Activated B cell treated with CpG ODN at 0.5 μM for 24 hours (primary cell): ENCODE data around the gene MTG1. TPM values are rescaled to one million over a fixed set of nuclear protein-coding genes. Genes with fewer than 3 reads are reported as not detected.

Experiments used
- ATAC-seq: fragments of 200-7000 bp; cut with Tn5 transposase; one replicate; pipeline ENCODE4 v1.10.0; 2021; ENCODE audit warnings: low read depth, mild to moderate bottlenecking, moderate library complexity
- CTCF ChIA-PET: fragments of 350-600 bp; sonication (Branson Sonifier 250); formaldehyde crosslinking; loops from one replicate; lab custom pipeline; 2021; ENCODE audit warnings: antibody characterized with exemption; lab: Charles Lee
- POLR2A ChIA-PET: fragments of 350-600 bp; sonication (Branson Sonifier 250); formaldehyde crosslinking; loops from one replicate; lab custom pipeline; 2021; ENCODE audit warnings: antibody characterized with exemption; lab: Charles Lee
- DNase-seq: peaks from one replicate; pipeline ENCODE4 v3.0.0; 2022
- H3K27ac Mint-ChIP-seq: one replicate; pipeline ENCODE4 v1.8.0; 2020; ENCODE audit warnings: mixed read lengths
- H3K27me3 Mint-ChIP-seq: one replicate; pipeline ENCODE4 v1.8.0; 2021; ENCODE audit warnings: mixed read lengths
- H3K36me3 Mint-ChIP-seq: one replicate; pipeline ENCODE4 v1.8.0; 2021; ENCODE audit warnings: low read depth, mixed read lengths
- H3K4me1 Mint-ChIP-seq: one replicate; pipeline ENCODE4 v1.8.0; 2021; ENCODE audit warnings: mixed read lengths
- H3K4me3 Mint-ChIP-seq: one replicate; pipeline ENCODE4 v1.8.0; 2020; ENCODE audit warnings: mild to moderate bottlenecking, mixed read lengths
- H3K9me3 Mint-ChIP-seq: one replicate; pipeline ENCODE4 v1.8.0; 2020; ENCODE audit warnings: mixed read lengths
- intact Hi-C: fragments of 100-400 bp; cut with micrococcal nuclease; formaldehyde crosslinking; loops from one replicate; pipeline ENCODE4 v1.15.1; 2024
- total RNA-seq: library from RNA; stranded (reverse); gene quantifications from 2 replicates; pipeline ENCODE4 v1.2.3, GENCODE V29; 2022
- TF ChIP-seq, protein P1 (sequence below): fragments of 200-600 bp; IDR thresholded peaks from one replicate; pipeline ENCODE4 v1.8.0; 2022; ENCODE audit warnings: antibody characterized with exemption, mild to moderate bottlenecking

Gene MTG1, protein sequence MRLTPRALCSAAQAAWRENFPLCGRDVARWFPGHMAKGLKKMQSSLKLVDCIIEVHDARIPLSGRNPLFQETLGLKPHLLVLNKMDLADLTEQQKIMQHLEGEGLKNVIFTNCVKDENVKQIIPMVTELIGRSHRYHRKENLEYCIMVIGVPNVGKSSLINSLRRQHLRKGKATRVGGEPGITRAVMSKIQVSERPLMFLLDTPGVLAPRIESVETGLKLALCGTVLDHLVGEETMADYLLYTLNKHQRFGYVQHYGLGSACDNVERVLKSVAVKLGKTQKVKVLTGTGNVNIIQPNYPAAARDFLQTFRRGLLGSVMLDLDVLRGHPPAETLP
- total RNA-seq, result 67.6 and 83.1 TPM in 2 replicates

DNA sequence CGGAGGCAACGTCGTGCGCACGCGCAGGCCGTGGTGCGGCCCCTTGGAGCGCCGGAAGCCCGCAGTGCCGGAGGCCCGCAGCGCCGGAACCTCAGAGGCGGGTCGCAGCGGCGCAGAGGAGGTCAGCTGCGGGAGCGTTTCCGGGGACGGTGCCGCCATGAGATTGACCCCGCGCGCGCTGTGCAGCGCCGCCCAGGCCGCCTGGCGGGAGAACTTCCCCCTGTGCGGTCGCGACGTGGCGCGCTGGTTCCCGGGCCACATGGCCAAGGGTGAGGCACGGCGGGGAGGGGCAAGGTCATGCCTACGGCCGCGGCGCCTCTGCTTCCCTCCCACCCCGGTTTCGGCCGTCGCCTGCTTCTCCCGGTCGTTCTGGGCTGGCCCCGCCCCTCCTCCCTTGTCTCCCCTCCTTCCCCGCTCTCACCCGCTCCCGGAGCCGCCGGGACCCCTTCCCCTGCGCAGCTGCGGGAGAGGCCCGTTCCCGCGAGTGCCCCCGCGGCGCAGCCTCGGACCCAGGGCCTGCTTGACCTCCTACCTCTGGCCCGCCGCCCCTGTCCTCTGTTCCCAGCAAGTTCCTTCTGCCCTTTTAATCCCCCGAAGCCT, at the start of gene MTG1:
TSS of gene MTG1 (plus strand) at position 94 of the 600 bp plus-strand sequence. CDS start at position 158, 64 bp downstream.
- intact Hi-C loops, result loop anchor here (1.0 to 2.0 kb wide), 6 partner anchors 15 to 127 kb away; partner anchors contain the start of genes ECHS1 and PAOX
- H3K36me3 Mint-ChIP-seq, result peaks cover 35% of the 10 kb centered on the region
- DNase-seq (peak; percentile 99), ATAC-seq (peak; percentile 65)
- H3K9me3 Mint-ChIP-seq, result no peaks in the 10 kb centered on the region
- POLR2A ChIA-PET, result interaction anchor here (1.0 to 1.8 kb wide), 6 partner anchors 12 to 37 kb away, joined by 3 to 9 read pairs (median 6); partner anchors contain the start of genes ECHS1, FUOM and PAOX
- H3K4me3 Mint-ChIP-seq, result peak within 1 kb of the TSS; percentile 88
- H3K27me3 Mint-ChIP-seq, result no peaks in the 10 kb centered on the region
- peak within 1 kb of the TSS; percentile 81 for H3K27ac Mint-ChIP-seq
- CTCF ChIA-PET, result no interaction called here
- H3K4me1 Mint-ChIP-seq, result peaks cover 62% of the 10 kb centered on the region
- TF ChIP-seq, protein P1, sequence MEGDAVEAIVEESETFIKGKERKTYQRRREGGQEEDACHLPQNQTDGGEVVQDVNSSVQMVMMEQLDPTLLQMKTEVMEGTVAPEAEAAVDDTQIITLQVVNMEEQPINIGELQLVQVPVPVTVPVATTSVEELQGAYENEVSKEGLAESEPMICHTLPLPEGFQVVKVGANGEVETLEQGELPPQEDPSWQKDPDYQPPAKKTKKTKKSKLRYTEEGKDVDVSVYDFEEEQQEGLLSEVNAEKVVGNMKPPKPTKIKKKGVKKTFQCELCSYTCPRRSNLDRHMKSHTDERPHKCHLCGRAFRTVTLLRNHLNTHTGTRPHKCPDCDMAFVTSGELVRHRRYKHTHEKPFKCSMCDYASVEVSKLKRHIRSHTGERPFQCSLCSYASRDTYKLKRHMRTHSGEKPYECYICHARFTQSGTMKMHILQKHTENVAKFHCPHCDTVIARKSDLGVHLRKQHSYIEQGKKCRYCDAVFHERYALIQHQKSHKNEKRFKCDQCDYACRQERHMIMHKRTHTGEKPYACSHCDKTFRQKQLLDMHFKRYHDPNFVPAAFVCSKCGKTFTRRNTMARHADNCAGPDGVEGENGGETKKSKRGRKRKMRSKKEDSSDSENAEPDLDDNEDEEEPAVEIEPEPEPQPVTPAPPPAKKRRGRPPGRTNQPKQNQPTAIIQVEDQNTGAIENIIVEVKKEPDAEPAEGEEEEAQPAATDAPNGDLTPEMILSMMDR, result no peak

DNA sequence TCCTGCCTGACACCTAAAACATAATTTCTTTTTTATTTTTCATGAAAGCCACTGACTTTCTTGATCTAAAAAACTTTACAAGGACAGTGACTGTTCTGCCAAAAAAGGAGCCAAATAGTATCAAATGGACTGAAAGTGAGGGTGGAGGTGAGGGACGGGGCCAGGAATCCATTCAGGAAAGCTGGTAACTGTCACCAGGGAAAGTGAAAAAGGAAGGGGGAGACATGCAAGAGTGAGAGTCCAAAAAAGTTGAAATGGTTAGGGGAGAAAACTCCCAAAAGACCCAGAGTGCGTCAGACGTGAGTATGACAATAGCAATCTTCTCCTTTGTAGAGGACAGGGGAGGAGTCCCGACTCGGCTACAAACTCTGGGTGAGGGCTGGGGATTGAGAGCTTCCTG, 49.7 kb upstream of the MTG1 start:
- Mint-ChIP-seq H3K4me3 (no peak overlapping the region), H3K27ac (no peak overlapping the region), H3K36me3 (no peaks in the 10 kb centered on the region), H3K4me1 (peaks cover 4% of the 10 kb centered on the region), H3K27me3 (peaks cover 44% of the 10 kb centered on the region), H3K9me3 (no peaks in the 10 kb centered on the region)
- ChIA-PET CTCF (no interaction called here), POLR2A (interaction anchor here (0.7 to 2.8 kb wide), 3 partner anchors 13 to 351 kb away, joined by 3 to 8 read pairs (median 4); partner anchors contain the start of genes ECHS1 and FUOM)
- ATAC-seq (no peak), DNase-seq (no peak)
- TF ChIP-seq, protein P1, result no peak
- intact Hi-C loops, result no loop called here

DNA sequence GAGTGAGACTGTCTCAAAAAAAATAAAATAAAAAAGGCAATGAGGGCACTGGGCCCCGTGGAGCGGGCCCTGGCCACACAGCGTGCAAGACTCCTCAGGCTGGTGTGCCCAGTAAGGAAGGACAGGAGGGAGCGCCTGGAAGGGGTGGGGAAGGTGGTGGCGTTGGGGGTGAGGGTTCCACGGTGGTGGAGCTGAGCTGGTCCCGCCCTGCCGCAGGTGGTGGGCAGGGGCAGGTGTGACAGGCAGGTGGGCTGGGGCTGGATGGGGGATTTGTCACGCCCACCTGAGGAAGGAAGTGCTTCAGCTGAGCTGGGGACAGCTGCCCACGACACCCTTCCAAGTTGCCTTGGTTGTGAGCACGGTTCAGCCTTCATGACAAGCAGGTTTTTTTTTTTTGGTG, 47.5 kb upstream of the MTG1 start:
- ChIA-PET CTCF (no interaction called here), POLR2A (interaction anchor here (0.7 to 2.8 kb wide), 3 partner anchors 11 to 87 kb away, joined by 3 to 8 read pairs (median 8); partner anchors contain the start of gene FUOM)
- no peaks in the 10 kb centered on the region for H3K9me3 Mint-ChIP-seq
- intact Hi-C loops, result no loop called here
- DNase-seq, result no peak
- no peak for ATAC-seq
- H3K36me3 Mint-ChIP-seq, result no peaks in the 10 kb centered on the region
- H3K27me3 Mint-ChIP-seq, result peaks cover 39% of the 10 kb centered on the region
- no peak overlapping the region for H3K27ac Mint-ChIP-seq
- no peak overlapping the region for H3K4me3 Mint-ChIP-seq
- TF ChIP-seq, protein P1, result no peak
- peaks cover 4% of the 10 kb centered on the region for H3K4me1 Mint-ChIP-seq

DNA sequence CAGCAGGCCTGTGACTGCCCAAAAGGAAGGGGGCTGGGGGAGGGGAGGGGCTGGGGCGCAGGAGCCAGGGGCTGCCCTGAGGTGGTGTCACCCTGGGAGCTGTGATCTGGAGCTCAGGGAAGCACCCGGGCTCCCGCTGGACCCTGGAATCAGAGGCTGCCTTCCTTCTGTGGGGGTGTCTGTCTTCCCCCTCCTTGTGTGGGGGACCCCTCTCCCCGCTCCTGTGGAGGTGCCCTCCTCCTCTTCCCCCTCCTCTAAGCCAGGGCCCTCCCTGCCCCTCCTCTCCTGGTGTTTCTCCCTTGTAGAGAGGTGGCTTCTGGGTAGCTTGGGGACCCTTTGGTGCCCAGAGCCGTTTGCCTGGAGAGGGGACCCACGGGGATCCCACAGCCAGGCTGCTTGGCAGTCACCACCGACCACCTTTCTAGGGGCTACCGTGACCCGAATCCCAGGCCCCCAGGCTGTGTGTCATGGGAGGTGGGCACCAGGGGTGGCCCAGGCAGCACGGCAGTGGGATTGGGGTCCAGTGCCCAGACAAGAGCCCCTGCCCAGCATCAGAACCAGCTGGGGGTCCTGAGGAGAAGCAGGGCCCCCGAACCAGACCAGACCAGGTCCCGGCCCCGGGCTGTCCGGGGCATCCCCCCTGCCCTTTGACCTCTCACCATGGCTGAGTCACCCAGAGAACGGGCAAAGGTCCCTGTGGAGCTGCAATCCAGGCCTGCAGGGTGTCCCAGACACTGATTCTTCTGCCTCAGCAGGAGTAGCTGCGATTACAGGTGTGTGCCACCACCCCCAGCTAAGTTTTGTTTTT, 46.0 kb upstream of the MTG1 start:
- H3K9me3 Mint-ChIP-seq, result no peaks in the 10 kb centered on the region
- H3K4me3 Mint-ChIP-seq, result no peak overlapping the region
- ChIA-PET POLR2A (interaction anchor here (0.7 to 1.7 kb wide), 2 partner anchors 10 kb away, joined by 3 to 8 read pairs; partner anchors contain the start of gene FUOM), CTCF (no interaction called here)
- ATAC-seq (no peak), DNase-seq (no peak)
- intact Hi-C loops, result no loop called here
- peaks cover 4% of the 10 kb centered on the region for H3K4me1 Mint-ChIP-seq
- no peaks in the 10 kb centered on the region for H3K36me3 Mint-ChIP-seq
- TF ChIP-seq, protein P1, result no peak
- H3K27ac Mint-ChIP-seq, result no peak overlapping the region
- H3K27me3 Mint-ChIP-seq, result peaks cover 31% of the 10 kb centered on the region
